Activated T-helper 9 cell treated with anti-CD3 and anti-CD28 coated beads, Interleukin-2, amount 50 U/mL, for 16 hours (primary cell): Measurements from ENCODE around the gene RHOD.
A peak's percentile ranks its signal among the peaks of the same experiment; 100 is the strongest.

ENCODE experiments used
- DNase-seq: peaks from one replicate; pipeline ENCODE4 v3.0.0-alpha.2; 2020; ENCODE audit warnings: low read depth

Gene RHOD, protein sequence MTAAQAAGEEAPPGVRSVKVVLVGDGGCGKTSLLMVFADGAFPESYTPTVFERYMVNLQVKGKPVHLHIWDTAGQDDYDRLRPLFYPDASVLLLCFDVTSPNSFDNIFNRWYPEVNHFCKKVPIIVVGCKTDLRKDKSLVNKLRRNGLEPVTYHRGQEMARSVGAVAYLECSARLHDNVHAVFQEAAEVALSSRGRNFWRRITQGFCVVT

DNA sequence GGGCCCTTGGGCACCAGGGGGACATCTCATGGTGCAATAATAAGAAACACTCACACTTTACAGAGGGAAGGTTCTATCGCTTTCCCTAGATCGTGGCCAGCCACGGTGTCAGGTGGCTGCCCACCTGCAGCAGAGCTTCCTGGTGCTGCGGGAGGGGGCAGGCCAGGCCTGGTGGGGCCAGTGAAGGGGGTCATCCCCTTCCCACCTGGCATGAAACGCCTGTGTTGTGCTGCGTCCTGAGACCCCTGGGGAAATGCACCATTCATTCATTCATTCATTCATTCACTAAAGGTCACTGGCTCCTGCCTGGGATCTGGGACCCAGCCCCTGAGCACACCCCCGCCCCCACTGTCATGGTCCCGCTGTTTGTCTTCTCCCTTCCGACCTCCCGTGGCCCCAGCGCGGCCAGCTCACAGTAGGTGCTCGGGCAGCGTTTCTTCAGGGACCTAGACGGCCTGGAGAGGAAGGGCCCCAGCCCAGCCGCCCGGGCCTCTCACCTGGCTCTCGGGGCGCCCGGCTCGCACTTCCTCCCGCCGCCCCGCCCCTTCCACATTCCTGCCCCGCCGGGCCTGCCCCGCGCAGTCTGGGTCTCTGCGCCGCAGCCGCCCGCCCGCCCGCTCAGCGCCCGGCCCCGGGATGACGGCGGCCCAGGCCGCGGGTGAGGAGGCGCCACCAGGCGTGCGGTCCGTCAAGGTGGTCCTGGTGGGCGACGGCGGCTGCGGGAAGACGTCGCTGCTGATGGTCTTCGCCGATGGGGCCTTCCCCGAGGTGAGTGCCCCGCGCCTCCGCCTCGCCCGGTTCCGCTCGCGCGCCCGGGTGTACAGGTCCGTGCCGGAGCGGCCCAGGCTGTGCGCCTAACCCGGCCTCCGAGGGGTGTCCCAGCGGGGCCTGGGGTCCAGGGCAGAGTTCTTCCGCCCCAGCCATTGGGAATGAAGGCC is at the start of gene RHOD:
Gene RHOD, plus strand, starts transcription at position 581 of the 938 bp plus-strand sequence. Its CDS starts 56 bp downstream, at position 637.
- peak; percentile 5 for DNase-seq

DNA sequence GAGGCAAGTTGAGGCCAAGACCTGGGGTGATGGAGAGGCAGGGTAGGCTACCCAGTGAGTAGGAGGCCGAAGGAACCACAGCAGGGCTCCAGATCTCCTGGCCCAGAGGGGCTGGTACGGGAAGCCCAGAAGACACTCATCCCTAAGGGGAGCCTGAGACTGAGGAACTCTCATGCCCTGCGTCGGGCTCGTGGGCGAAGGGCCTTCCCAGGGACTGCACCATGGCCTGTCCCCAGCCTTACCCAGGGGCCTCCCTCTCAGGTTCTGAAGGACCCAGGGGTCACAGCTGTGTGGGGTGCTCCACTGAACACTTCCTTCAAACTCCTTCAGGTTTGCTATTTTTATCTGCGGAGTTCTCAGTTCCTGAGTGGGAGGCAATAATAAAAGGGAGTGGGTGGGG is 49.5 kb upstream of the RHOD start:
- DNase-seq: no peak

DNA sequence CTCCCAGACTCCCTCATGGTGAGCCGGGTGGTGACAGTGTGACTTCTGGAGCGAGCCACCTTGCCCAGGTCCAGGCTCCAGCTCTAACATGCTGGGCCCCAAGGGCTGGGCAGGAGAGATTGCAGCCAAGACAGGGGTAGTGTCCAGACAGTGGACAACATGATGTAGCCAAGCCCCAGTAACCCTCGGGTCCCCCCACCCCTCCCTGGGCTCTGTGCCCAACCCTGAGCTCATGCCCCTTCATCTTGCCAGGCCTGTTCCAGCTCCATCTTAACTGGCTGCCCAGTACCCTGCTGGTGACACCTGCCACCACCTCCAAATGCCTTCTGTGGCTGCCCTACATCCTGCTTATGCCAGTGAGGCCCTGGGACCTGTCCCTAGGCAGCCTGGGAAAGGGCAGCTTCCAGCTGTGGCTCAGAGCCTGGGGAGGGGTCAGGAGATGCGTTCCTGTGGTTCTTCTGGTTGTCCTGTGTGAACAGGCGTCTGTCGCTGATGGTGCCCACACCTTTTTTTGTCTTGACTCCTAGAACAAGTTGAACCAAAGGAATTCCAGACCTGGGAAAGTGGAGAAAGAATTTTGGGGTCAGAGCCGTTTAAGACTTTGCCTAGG is 46.2 kb upstream of the RHOD start:
- no peak for DNase-seq

DNA sequence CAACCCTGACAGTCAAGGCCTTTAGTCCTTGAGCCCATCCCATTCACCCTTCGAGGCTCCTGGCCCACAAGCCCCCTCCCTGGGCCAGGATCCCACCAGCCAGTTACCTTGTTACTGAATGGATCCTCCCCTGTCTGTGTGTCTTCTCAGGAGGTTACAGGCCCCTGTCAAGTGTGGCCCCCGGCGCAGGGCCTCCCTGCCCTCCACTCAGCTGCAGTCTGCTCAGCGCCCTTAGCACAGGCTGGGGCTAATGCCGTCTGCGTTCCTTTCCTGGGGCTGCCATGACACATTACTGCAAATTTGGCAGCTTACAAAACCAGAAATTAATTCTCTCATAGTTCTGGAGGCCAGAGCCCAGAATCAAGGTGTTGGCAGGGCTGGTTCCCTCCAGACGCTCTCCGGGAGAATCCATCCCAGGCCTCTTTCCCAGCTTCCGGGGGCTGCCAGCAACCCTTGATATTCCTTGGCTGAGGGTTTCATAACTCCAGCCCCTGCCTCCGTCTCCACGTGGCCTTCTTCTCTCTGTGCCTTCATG is 43.1 kb upstream of the RHOD start:
- no peak for DNase-seq

DNA sequence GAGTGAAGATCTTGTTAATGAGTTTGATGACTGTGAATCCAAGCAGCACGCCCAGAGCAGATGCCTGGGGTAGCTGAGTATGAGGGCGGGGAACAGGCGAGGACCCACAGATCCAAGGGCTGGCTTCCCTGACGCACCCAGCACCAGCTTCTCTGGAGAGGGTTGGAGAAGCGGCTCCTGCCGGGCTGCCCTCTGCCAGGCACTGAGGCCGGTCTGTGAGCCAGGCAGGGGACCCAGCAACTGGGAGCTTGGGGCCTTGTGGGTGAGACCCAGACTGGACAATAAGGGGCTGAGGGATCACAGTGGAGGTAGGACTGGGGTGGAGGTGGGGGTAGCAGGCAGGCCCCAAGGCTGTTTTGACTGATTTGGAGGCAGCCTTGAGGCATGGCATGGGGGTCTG is 42.3 kb upstream of the RHOD start:
- no peak for DNase-seq

DNA sequence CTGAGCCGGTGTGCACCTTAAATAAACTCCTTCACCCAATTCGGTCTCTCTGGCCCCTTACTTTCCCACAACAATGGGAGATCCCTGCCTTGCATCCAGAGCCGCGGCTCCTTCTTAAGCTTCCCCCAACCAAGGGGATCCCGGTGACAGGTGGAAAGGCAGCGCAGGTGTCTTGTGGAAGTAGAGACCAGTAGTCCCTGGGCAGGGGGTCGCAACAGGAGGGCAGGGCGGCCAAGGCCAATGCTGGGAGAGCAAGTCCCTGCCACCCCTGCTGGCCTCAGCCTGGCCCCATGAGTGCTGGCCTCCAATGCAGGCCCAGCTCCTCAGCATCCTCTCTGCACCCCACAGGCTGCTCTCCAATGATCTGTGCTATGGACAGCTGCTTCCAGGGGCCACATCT is 41.6 kb upstream of the RHOD start:
- no peak for DNase-seq

DNA sequence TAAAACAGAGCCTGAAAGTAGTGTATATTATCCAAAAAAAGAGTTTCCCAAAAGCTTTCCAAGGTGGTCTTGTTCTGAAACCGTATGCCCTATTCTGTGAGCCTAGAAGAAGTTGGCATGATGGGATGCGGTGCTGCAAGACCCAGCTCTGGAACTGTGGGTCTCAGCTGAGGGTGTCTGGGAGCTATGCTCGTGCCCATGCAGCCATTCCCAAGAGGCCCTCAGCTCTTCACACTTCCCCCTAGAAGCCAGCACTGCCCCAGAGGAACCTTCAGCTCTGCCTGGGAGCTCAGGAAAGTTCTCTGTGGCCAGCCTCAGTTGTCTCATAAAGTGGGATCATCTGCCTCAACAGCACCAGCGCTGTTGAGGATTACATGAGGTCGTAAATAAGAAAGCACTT is 40.1 kb upstream of the RHOD start:
- no peak for DNase-seq

DNA sequence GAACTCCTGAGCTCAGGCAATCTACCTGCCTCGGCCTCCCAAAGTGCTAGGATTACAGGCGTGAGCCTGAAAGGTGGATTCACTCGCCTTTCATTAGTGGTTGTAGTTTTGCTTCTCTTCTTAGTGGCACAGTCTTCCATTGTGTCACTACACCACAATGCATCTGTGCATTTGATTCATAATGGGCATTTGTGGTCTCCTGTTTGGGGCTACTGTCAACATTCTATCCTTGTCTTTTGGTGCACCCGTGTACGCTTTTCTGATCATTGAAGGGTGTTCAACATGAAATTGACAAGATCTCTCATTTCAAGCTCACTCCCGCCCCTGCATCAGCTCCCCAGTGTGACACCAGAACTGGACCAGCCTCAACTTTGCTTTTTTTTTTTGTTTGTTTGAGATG is 35.7 kb upstream of the RHOD start:
- DNase-seq: no peak

DNA sequence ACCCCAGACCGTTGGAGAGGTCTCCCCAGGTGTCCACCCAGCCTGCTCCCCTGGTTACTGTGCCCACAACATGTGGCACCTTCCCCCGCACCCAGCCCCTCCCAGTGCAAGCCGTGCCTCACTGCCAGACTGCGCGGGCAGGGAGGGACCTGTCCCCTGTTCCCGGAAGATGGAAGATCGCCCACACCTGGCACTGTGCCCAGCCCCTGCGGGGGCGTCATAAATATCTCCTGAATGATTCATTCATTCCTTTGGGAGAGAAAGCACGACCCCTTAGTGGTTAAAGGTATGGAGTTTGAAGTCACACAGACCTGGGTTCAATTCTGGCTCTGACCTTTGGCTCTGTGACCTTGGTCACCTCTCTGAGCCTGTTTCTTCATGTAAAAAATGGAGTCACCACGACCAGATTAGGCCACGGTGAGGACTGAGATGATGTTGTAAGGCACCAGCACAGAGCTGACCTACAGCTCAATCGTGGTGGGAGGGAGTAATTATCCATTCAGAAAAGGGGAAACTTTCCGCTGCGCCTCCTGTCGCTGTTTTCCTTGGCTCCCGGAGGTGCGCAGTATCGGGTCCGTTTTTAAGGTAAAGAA is 34.2 kb upstream of the RHOD start:
- no peak for DNase-seq

DNA sequence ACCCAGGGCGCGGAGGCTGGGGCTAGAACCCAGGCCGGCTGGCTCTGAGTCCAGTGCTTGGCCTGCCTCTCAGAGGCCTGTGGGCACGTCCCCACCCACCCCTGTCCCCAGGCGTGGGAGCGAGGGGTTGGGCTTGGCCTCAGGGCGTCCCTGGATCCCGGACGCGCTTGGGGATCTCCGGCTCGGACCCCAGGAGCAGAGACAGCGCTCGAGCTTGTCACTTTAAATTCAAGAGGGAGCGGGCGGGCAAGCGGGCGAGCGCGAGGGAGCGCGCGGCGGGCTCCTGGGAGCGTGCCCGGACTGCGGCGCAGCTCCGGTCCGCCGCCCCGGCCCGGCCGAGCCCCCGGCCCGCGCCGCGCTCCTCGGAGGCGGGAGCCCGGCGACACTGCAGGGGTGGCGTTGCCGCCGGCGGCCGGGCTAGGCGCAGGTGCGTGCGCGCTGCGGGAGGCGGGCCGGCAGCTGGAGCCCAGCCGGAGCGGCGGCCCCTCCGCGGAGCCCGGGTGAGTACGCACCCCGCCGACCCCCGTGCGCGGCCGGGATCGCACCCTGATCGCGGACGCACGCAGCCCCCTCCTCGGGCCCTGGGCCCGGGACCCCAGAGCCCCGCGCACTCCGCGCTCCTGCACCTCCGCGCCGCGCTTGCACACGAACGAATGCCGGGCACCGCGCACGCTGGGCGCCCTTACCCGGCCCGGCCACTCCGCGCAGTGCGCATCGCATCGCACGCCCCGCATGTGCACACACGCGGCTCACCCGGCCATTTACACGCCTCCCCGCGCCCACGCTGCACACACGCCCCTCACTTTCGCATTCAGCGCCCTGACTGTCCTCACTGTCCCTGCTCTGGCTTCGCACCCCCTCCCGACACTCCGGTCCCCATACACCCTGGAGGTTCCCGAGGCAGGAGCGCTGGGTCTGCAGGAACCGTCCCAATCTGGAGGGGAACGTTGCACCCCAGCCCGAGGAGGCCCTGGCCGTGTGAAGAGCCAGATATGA is 33.4 kb upstream of the RHOD start, which contains the start of gene SYT12:
Gene SYT12, plus strand, starts transcription at position 174 of the 996 bp plus-strand sequence. CDS start 7,011 bp downstream, outside the sequence.
- no peak for DNase-seq

DNA sequence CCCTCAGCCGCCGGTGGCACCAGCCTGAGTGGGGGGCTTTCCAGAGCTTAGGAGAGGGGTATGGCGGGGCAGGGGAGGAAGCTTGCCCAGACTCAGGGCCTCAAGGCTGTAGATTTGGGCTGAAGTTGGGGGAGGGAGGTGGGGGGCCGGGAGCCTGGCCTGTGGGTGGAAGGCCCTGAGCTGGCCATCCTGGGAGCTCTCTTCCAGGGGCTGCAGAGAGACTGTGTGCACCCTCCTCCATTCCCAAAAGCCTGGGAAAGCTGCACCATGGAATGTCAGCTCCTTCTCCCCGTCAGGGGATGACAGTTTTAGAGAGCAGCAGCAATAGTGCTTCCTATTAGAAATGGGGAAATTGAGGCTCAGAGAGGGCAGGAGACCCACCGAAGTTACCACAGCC is 32.7 kb upstream of the RHOD start:
- no peak for DNase-seq

DNA sequence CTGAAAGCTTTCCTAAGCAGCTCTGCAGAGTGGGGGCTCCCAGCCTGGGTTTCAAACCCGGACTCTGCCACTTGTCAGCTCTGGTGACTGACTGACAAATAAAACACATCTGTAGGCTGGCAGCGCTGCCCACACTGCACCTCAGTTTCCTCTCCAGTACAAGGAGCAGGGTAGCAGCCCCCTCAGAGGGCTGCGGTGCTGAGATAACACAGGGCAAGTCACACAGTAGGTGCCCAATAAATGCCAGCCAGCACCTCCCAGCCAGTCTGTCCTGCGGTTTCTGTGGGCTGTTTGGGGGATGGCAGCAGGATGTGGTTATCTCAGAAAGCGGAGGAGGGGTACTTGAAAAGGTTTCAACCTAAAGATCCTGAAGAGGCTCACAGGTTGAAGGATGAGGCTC is 32.2 kb upstream of the RHOD start:
- DNase-seq: peak; percentile 24

DNA sequence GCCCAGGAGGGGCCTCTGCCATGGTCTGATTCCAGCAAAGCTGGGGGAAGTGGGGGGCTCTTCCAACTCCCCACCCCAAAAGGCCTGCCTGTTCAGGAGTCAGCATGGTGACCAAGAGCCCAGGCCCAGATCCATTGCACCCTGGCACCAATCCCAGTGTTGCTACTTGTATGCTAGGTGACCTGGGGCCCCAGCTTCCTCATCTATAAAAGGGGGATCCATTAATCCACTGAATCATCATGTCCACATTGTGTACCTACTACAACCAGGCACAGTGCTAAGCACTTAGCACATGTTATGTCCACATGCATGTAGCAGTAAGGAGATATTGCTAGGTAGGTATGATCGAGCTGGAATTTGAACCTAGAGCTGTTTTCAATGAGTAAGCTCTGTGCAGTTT is 31.7 kb upstream of the RHOD start:
- DNase-seq: no peak

DNA sequence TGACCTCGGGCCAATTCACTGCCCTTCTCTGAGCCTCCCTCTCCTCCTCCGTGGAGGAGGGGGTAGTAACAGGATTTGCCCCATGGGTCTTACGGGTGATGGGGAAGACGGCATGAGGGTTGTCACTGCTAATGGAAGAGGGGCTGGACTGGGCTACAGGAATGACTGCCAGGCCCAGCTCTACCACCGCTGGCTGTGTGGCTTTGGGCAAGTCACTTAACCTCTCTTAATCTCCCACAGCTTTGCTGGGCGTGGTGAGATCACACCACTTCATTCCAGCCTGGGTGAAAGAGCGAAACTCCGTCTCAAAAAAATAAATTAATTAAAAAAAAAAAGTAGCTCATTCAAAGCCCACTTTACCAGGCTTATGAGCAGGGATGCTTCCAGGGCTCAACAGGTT is 30.9 kb upstream of the RHOD start:
- no peak for DNase-seq

DNA sequence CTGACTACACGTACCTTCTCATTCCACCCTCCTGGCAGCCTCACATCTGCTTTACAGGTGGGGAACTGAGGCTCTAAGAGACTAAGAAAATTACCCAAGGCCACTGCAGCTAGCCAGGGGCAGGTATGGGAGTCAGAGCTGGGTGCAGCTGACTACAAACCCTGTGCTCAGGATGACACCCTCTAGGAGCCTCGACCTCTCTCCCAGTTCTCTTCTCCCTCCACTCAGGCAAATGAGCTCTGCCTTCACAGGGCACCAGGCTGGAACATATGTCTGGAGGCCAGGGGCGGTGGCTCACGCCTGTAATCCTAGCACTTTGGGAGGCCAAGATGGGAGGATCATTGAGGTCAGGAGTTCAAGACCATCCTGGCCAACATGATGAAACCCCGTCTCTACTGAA is 29.7 kb upstream of the RHOD start:
- no peak for DNase-seq

DNA sequence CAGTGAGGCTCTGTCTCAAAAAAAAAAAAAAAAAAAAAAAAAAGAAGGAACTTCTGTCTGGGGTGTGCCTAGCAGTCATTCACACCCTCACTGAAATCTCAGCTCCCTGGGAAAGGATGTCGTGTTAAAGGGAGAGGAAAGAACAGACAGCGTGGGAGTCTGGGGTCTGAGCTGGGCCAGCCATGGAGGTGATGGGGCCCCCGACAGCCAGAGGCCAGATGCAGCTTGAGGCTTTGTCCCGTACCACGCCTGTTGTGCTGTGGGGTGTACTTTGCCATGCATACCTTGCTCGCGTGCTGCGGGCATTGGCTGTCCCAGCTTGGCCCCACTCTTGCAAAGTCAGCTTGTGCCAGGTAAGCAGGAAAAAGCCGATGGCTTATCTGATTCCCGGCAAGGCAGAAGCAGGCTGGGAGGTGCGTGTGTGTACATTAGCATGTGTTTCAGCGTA is 29.1 kb upstream of the RHOD start:
- no peak for DNase-seq

DNA sequence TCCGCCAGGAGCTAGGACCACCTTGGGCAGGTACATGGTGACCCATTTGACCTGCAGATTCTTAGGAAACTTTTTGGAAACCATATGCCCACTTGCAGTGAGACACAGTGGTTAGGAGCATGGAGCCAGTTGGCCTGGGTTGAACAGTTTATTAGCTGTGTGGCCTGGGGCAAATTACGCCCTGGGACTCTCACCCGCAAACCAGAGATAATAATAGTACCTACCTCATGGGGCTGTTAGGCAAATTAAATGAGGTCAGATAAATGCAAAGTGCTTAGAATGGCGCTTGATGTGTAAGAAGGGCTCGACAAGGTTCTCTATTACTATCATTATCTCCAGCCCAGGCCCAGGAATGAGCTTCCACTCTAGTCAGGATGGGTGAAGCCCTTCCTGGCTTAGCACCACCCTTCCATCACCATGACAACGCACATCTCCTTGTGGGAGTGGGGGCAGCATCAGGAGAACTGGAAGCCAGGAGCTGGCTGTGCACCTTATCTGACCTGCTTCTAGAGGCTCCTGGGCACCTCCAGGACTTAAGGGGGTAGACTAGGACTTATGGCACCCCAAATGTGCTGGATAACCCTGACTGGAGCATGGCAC is 28.6 kb upstream of the RHOD start:
- DNase-seq: no peak

DNA sequence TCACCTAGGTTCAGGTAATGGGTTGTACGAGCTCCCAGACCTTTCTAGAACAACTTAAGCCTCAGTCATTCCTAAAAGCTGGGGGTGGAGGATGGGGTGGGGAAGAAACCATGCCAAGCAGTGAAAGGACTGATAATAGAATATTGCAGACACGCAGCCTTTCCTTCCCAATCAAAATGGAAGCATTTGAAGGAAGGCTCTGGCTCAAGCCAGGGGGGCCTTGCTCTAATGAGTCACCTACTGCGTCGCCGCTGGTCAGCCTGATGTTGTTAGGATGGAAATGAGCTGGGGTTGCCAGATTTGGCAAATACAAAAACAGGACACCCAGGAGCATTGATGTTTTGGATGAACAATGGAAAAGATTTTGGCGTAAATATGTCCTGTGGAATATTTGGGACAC is 27.5 kb upstream of the RHOD start:
- no peak for DNase-seq

DNA sequence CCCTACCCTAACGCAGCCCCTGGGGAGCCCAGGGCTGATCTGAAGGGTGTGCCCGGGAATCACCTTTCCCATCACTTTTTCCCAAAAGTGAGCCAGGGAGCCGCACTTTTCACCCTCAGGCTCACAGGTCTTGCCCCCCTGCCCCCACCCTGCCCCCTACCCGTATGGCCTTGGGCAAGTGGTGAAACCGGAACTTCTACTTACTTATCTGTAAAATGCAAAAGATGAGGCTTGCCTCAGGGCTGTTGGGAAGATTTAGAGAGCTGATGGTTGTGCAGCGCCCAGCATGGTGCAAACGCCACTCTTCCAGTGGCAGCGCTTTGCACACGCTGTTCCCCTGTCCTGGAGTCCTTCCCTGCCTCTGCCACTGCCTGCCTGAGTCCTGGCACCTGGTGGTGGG is 25.7 kb upstream of the RHOD start:
- no peak for DNase-seq

DNA sequence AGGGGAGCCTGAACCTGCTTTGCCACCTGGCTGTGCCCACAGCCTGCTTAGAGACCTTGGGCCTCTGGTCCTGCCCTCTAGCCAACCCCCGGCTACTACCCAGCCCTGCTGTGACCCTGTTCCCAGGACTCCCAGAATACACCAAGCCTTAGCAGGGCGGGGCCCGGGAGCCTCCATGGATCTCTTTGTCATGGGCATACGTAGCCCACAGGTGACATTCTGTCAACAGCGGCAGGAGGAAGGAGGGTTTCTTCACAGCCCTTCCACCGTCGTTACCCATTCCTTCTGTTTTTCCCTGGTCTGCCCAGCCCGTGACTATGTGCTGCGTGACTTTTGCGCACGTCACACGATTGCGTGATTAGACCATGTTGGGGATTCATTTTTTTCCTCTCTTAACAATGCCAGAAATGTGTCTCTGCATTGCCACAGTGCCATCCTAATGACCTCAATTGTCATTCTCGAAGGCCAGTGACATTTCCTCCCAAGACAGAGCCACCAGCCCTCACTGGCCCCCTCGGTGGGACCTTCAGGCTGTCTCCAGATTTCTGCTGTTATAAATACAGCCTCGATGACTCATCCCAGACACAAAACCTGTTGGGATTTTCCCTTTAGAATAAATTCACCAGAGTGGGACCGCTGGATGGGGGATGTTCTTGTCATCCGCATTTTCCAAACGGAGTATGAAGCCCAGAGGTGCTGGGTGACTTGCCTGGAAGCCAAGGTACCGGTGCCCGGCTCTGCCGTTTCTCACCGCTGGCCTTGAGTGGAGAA is 24.7 kb upstream of the RHOD start:
- no peak for DNase-seq
